Activated CD8-positive, alpha-beta memory T cell treated with anti-CD3 and anti-CD28 coated beads for 36 hours (primary cell): ENCODE results near the gene TMC5. TPM values are rescaled to one million over a fixed set of nuclear protein-coding genes. Genes with fewer than 3 reads are reported as not detected.

Experiments
- CTCF ChIA-PET: fragments of 350-600 bp; sonication (Branson Sonifier 250); formaldehyde crosslinking; loops from one replicate; lab custom pipeline; 2021; ENCODE audit warnings: antibody characterized with exemption; lab: Charles Lee
- POLR2A ChIA-PET: fragments of 350-600 bp; sonication (Branson Sonifier 250); formaldehyde crosslinking; loops from one replicate; lab custom pipeline; 2021; ENCODE audit warnings: antibody characterized with exemption; lab: Charles Lee
- total RNA-seq, 2 experiments: library from RNA; stranded (reverse); gene quantifications; one replicate each; pipeline ENCODE4 v1.2.3, GENCODE V29; 2021

TMC5 gene
- total RNA-seq, 2 experiments from 2014 or later: not detected

- ChIA-PET CTCF (no interaction called here), POLR2A (no interaction called here)
Measured at GRCh38 chr16:19488213-19488640, 70.5 kb downstream of the TMC5 start.

GRCh38 chr16:19490619-19491018 lies 72.9 kb downstream of the TMC5 start:
- CTCF ChIA-PET: no interaction called here
- POLR2A ChIA-PET: no interaction called here

GRCh38 chr16:19497176-19497575 lies 79.5 kb downstream of the TMC5 start:
- CTCF ChIA-PET: no interaction called here
- POLR2A ChIA-PET: no interaction called here

- CTCF ChIA-PET: no interaction called here
- POLR2A ChIA-PET: no interaction called here
Measured at GRCh38 chr16:19499006-19499405, 81.3 kb downstream of the TMC5 start.

GRCh38 chr16:19499481-19499880 lies 81.8 kb downstream of the TMC5 start:
- CTCF ChIA-PET: no interaction called here

GRCh38 chr16:19502395-19503131 lies 84.9 kb downstream of the TMC5 start:
- ChIA-PET POLR2A (no interaction called here), CTCF (interaction anchor here (0.6 to 2.8 kb wide), 12 partner anchors 9 to 416 kb away, joined by 3 to 15 read pairs (median 3); no protein-coding TSS in a partner anchor)

More at GRCh38 chr16:19499481-19499880, 81.8 kb downstream of the TMC5 start:
- POLR2A ChIA-PET: no interaction called here

- CTCF ChIA-PET: interaction anchor here (0.7 to 2.8 kb wide), 6 partner anchors 10 to 417 kb away, joined by 3 to 15 read pairs (median 4); no protein-coding TSS in a partner anchor
- POLR2A ChIA-PET: no interaction called here
Measured at GRCh38 chr16:19503461-19504075, 85.9 kb downstream of the TMC5 start.

- ChIA-PET POLR2A (no interaction called here), CTCF (interaction anchor here (1.0 kb wide), 1 partner anchor 10 kb away, joined by 3 read pairs; no protein-coding TSS in a partner anchor)
Measured at GRCh38 chr16:19505600-19506303, 88.1 kb downstream of the TMC5 start.

- POLR2A ChIA-PET: no interaction called here
- CTCF ChIA-PET: no interaction called here
Measured at GRCh38 chr16:19506965-19507364, 89.3 kb downstream of the TMC5 start.

- POLR2A ChIA-PET: no interaction called here
- CTCF ChIA-PET: interaction anchor here (0.6 kb wide), 1 partner anchor 443 kb away, joined by 3 read pairs; no protein-coding TSS in a partner anchor
Measured at GRCh38 chr16:19507867-19508266, 90.2 kb downstream of the TMC5 start.

- ChIA-PET CTCF (interaction anchor here (0.8 kb wide), 1 partner anchor 10 kb away, joined by 3 read pairs; no protein-coding TSS in a partner anchor), POLR2A (no interaction called here)
Measured at GRCh38 chr16:19512297-19512696, 94.6 kb downstream of the TMC5 start.

GRCh38 chr16:19513377-19514053 lies 95.8 kb downstream of the TMC5 start:
- POLR2A ChIA-PET: no interaction called here
- CTCF ChIA-PET: interaction anchor here (0.6 kb wide), 1 partner anchor 457 kb away, joined by 3 read pairs; no protein-coding TSS in a partner anchor

- ChIA-PET POLR2A (no interaction called here), CTCF (interaction anchor here (1.1 kb wide), 1 partner anchor 12 kb away, joined by 4 read pairs; no protein-coding TSS in a partner anchor)
Measured at GRCh38 chr16:19515757-19516156, 98.1 kb downstream of the TMC5 start.

GRCh38 chr16:19517424-19518089 lies 99.9 kb downstream of the TMC5 start:
- ChIA-PET POLR2A (no interaction called here), CTCF (interaction anchor here (0.7 to 1.0 kb wide), 2 partner anchors 15 to 59 kb away, joined by 3 read pairs; no protein-coding TSS in a partner anchor)

- CTCF ChIA-PET: interaction anchor here (0.7 to 1.0 kb wide), 2 partner anchors 16 to 58 kb away, joined by 3 read pairs; no protein-coding TSS in a partner anchor
- POLR2A ChIA-PET: no interaction called here
Measured at GRCh38 chr16:19518388-19518787, 100.7 kb downstream of the TMC5 start.

GRCh38 chr16:19520861-19521331 lies 103.2 kb downstream of the TMC5 start:
- ChIA-PET POLR2A (interaction anchor here (0.7 kb wide), 1 partner anchor 390 kb away, joined by 6 read pairs; no protein-coding TSS in a partner anchor), CTCF (interaction anchor here (1.0 kb wide), 1 partner anchor 36 kb away, joined by 3 read pairs; no protein-coding TSS in a partner anchor)

GRCh38 chr16:19521471-19522396 lies 104.1 kb downstream of the TMC5 start, which contains the start of gene GDE1:
TSS of gene GDE1 (minus strand) at chr16:19522098. CDS start at chr16:19521964, 134 bp downstream.
- ChIA-PET CTCF (interaction anchor here (1.0 kb wide), 1 partner anchor 35 kb away, joined by 3 read pairs; no protein-coding TSS in a partner anchor), POLR2A (interaction anchor here (0.6 kb wide), 1 partner anchor 16 kb away, joined by 9 read pairs; no protein-coding TSS in a partner anchor)
